Activated effector memory CD4-positive, alpha-beta T cell treated with Interleukin-2 at 50 U/mL for 16 hours (primary cell): ENCODE measurements around the gene CDH18.
"Not testable (repeated sequence)": the region's sequence is repeated elsewhere in the genome, so short reads cannot be mapped to it uniquely, and the experiment has no call there.

Source experiments
- DNase-seq: peaks from one replicate; pipeline ENCODE4 v3.0.0-alpha.2; 2020

CDH18 gene

DNA sequence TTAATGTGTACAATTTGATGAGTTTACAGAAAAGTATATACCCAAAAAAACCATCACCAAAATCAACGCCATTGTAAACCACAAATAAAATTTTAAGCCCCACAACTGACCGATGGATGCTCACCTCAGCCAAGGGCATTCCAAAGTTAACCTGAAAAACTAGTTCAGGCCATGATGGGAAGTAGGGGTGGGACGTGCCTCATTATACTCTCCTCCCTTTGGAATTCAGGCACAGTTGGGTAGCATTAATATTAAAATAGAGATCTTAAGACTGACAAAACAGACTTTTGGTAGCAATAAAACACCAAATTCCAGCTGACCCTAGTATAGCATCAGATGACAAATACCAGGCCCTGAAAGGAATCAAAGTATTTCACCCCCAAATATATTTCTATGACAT lies 129.0 kb downstream of the CDH18 start:
- DNase-seq, result no peak

GRCh38 chr5:19855931-19856330 lies 132.1 kb downstream of the CDH18 start:
- no peak for DNase-seq

DNA sequence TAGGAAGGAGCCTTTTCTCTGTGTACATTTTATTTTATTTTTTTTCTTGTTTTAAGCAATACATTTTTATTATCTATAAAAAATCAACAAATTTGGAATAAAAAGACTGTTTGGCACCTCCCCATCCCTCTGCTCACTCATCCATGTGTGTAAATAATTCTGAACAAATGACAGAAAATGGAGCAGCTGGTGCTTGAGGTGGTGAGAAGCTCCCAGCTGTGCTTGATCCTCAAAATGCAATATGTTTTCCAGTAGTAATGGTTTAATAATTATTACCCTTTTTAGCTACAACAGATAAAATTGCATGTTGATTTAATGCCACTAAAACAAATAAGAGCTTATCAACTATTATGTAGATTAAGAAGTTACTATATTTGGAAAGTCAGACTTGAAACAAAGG lies 132.5 kb downstream of the CDH18 start:
- DNase-seq, result no peak

GRCh38 chr5:19855031-19855430 lies 133.0 kb downstream of the CDH18 start:
- DNase-seq, result no peak

DNA sequence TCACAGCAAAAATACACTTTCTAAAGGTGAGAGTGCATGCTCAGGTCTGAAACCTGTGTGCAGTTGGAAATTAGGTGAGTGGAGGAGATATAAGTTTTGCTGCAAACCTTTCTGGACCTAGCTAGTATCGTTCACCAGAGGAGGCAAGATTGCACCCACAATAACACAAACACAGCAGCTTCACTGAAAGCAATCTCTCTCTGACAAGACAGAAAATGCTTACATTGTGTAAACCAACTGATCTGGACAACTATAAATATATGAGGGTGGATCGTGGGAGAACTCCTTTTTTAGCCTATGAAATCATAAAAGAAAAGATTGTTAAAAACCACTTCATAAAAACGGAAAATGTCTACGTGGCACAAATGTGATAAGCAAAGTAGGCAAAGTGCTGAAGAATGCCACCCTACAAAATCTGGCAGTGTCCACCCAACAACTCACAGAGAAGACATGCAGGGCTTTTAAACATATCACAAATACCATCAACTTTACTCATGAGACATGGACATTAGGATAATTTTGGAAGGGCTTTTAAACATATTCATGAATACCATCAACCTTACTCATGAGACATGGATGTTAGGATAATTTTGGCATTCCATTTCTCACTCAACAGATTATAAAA lies 134.3 kb downstream of the CDH18 start:
- DNase-seq, result no peak

DNA sequence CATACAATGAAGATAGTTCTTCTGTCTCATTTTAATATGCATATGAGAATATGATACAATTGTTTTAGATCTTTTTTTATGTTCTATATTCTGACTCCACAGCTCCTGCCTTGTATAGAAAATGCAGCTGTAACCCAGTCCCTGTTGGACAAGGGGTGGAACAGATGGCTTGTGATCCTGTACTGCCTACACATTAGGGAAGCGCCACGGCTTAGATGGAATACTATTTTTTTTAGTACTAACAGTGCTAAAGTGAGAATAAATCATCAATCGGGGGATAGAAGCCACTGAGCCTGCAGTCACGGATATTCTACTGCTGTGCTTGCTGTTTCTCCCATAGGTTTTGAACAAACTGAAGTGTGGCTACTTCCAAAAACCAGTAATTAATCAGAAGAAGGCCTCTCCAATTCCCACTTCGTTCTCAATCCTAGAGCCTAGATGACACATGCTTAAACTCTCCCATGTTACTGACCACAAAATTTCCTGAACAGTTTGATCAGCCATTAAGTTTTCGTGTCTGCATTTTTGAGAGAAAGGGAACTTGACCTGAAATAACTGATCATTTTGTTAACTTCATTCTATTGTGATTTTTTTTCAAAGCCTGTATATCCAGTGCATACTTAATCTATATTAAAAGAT lies 150.3 kb downstream of the CDH18 start:
- DNase-seq, result no peak

DNA sequence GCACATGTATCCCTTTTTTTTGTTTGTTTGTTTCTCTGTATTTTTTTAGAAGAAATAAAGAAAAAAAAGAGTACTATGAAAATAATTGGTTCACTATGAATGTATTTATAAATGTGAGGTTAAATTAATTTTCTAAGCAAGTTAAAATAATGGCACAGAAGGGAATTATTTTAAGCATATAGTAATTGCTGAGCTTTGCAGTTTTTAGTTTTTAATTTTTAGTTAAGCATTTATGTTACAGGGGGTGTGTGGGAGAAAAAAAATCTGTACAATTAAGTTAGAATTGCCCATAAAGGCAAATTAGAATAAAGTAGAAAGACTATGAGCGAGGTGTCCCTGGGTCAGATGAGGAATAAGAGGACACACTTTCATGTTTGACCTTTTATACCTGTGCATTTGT lies 152.6 kb downstream of the CDH18 start:
- DNase-seq, result no peak

GRCh38 chr5:19812720-19813119 lies 175.3 kb downstream of the CDH18 start:
- not testable (repeated sequence) for DNase-seq

- no peak for DNase-seq
Observed at GRCh38 chr5:19806756-19807155, 181.2 kb downstream of the CDH18 start.

DNA sequence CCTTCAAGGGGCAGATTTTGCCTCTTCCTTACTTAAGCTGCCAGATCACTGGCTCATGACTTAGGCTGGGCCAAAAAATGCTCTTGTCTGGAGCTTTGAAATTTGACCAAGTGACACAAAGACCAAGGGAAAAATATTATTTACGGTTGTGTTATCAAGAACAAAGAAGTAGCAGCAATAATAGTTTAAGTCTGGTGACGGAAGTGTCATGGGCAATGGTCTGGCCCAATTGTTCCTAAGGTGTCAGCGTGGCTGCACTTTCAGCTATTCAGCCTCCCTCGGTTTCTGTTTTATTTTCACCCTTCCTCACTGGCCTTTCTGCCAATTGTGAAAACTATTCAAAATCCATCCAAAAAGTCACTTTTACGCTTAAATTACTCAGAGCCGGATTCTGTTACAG lies 185.3 kb downstream of the CDH18 start:
- DNase-seq, result no peak

DNA sequence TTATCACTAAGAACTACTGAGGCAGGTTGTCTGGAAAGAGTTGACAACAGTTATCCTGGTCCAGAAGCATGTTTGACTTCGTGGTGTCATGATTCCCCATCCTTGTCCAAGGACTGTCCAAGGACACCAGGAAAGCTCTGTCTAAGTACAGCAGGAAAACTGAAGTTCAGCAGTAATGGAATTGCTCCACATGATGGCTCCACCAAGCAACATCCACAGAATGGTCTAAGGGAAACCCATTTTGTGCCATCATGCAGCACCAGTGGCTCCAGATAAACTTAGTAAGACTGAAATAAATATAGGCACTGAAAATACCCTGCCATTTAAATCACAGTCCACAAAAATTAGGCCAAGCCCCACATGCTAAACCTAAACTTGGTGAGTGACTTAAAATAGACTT lies 192.8 kb downstream of the CDH18 start:
- DNase-seq, result no peak

DNA sequence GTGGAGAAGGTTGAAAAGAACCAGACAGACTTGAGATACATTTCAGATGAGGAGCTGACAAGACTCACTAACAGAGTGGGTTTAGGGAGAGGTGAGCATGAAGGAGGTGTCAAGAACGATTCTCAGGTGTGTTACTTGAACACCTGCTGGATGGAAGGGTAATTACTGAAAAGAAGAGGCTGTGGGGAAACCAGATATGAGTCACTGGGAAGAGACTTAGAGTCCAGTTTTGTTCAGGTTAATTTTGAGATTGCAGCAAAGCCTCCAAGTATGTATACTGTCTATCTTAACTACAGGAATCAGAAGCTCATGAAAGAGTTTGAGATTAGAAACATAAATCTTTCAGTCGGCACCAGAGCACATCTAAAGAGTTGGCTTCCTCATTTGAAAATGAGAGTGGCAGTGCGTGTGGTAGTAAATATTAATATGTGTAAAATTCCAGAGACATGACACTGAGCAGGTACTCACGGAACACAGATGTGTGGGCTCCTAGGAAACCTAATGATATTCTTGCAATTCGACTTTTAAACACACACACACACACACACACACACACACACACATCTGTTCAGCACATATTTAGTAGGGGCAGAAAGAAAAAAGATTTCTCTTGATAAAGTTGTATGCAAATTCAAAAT lies 197.1 kb downstream of the CDH18 start:
- DNase-seq, result no peak

GRCh38 chr5:19782566-19782965 lies 205.4 kb downstream of the CDH18 start:
- no peak for DNase-seq

- no peak for DNase-seq
Observed at GRCh38 chr5:19777363-19777762, 210.6 kb downstream of the CDH18 start.

GRCh38 chr5:19776886-19777285 lies 211.1 kb downstream of the CDH18 start:
- DNase-seq, result not testable (repeated sequence)

DNA sequence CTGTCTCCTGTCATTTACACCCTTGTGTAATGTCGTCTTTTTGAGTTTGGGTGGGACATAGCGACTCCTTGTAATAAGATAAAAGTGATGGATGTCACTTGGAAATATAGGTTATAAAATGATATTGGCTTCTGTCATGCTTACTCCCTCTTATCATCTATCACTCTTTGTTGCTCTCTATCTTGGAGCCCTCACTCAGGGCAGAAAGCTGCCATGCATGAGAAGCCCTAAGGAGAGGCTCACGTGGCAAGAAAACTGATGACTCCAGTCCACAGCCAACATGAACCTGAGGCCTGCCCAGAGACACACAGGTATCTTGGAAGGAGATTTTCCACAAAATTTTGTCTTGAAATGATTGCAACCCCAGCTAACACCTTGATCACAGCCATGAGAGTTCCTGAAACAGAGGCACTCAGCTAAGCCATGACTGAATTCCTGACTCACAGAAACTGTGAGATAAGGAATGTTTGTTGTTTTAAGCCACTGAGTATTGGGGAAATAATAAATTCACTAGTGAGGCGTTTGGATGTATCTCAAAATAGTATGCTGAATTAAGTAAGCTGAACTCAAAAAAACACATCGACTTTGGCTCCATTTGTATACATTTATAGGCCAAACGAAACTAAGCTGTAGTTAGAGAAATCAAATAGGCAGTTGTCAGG lies 216.7 kb downstream of the CDH18 start:
- DNase-seq, result no peak

DNA sequence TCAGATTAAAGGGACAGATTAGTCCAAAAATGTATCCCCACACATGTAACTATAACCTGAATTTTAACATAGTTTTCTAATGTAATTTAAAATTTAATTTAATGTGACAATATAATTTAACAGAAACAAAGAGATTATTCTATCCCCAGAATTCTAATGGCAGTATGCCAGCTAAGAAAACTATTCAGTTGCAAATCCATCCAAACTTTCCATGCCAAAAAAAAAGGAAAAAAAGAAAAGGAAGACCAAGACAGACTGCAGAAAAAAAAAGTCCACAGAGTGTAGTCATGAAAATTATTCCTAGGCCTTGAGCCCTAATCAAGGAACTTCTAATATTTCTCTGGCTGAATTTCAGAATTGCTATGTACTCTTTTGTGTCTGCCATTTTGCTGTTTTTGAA lies 217.6 kb downstream of the CDH18 start:
- DNase-seq, result no peak

- no peak for DNase-seq
Observed at GRCh38 chr5:19767987-19768386, 220.0 kb downstream of the CDH18 start.

GRCh38 chr5:19753579-19753978 lies 234.4 kb downstream of the CDH18 start:
- no peak for DNase-seq

- no peak for DNase-seq
Observed at GRCh38 chr5:19751326-19751725, 236.7 kb downstream of the CDH18 start.

DNA sequence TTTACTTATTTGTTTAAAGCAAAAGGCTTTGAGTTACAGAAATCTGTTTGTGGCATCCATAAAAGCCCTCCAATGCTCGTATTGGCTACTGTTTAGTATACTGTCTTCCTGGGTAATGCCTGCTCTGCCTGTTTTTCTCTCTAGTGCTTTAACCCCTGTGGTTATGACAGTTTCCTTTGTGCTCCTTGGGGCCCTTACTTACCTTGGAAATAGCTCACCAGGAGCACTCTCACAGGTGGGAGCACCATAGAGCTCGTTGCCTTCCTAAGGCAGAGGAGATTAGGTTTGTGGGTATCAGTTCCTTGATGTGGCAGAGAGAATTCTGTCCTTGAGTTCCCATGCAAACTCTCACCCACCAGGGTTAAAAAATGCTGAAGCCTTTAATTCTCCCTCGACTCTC lies 242.8 kb downstream of the CDH18 start:
- DNase-seq, result no peak

GRCh38 chr5:19739671-19740070 lies 248.3 kb downstream of the CDH18 start:
- no peak for DNase-seq

GRCh38 chr5:19734776-19735175 lies 253.2 kb downstream of the CDH18 start:
- DNase-seq, result no peak
